Erythroblast (primary cell): Measurements from ENCODE around the gene NENF.
"Not testable (repeated sequence)": the region's sequence is repeated elsewhere in the genome, so short reads cannot be mapped to it uniquely, and the experiment has no call there.

ENCODE experiments used
- DNase-seq, 2 experiments: peaks; one replicate each; lab custom pipeline; 2025; lab: John Stamatoyannopoulos, UW
- GATA1 ChIP-seq: IDR thresholded peaks from 2 replicates; pipeline ENCODE4 v1.6.1; 2011; ENCODE audit warnings: low read depth, mild to moderate bottlenecking, control low read depth, low read length, moderate library complexity
- POLR2A ChIP-seq: IDR thresholded peaks from 2 replicates; pipeline ENCODE4 v1.6.1; 2011; ENCODE audit warnings: mild to moderate bottlenecking, low read length

The NENF gene

GRCh38 chr1:212459656-212460055 is 26.9 kb downstream of the NENF start:
- no peak for DNase-seq
- TF ChIP-seq GATA1 (no peak), POLR2A (no peak)

GRCh38 chr1:212460376-212460775 is 27.7 kb downstream of the NENF start:
- TF ChIP-seq GATA1 (no peak), POLR2A (no peak)
- no peak for DNase-seq

GRCh38 chr1:212461916-212462660 is 29.4 kb downstream of the NENF start:
- TF ChIP-seq GATA1: no peak
- no peak for TF ChIP-seq POLR2A
- no peak for DNase-seq

- no peak for TF ChIP-seq POLR2A
- TF ChIP-seq GATA1: no peak
- no peak for DNase-seq
Observed at GRCh38 chr1:212463565-212464285, 31.0 kb downstream of the NENF start.

- TF ChIP-seq POLR2A (no peak), GATA1 (no peak)
- no peak for DNase-seq
Observed at GRCh38 chr1:212465311-212465710, 32.6 kb downstream of the NENF start.

- TF ChIP-seq POLR2A: no peak
- TF ChIP-seq GATA1: no peak
- DNase-seq: no peak
Observed at GRCh38 chr1:212466437-212466836, 33.7 kb downstream of the NENF start.

- no peak for TF ChIP-seq POLR2A
- TF ChIP-seq GATA1: no peak
- no peak for DNase-seq
Observed at GRCh38 chr1:212466898-212467650, 34.4 kb downstream of the NENF start.

GRCh38 chr1:212467843-212468482 is 35.2 kb downstream of the NENF start:
- peak; percentile 18 to 26 for DNase-seq
- TF ChIP-seq GATA1: no peak
- TF ChIP-seq POLR2A: no peak

- no peak for DNase-seq
- TF ChIP-seq POLR2A (no peak), GATA1 (no peak)
Observed at GRCh38 chr1:212470059-212470458, 37.3 kb downstream of the NENF start.

- TF ChIP-seq GATA1 (no peak), POLR2A (no peak)
- no peak for DNase-seq
Observed at GRCh38 chr1:212471286-212471685, 38.6 kb downstream of the NENF start.

- no peak for DNase-seq
- TF ChIP-seq POLR2A (no peak), GATA1 (no peak)
Observed at GRCh38 chr1:212471891-212472675, 39.4 kb downstream of the NENF start.

- TF ChIP-seq GATA1 (no peak), POLR2A (no peak)
- no peak for DNase-seq
Observed at GRCh38 chr1:212473729-212474128, 41.0 kb downstream of the NENF start.

- TF ChIP-seq GATA1: no peak
- no peak for TF ChIP-seq POLR2A
- no peak for DNase-seq
Observed at GRCh38 chr1:212475151-212475550, 42.4 kb downstream of the NENF start.

GRCh38 chr1:212475831-212476230 is 43.1 kb downstream of the NENF start:
- not testable (repeated sequence) for DNase-seq
